Activated T-helper 1 cell treated with anti-CD3 and anti-CD28 coated beads, Interleukin-12 subunit alpha, Interleukin-12 subunit beta, Interleukin-2, Interleukin-4 antibody, amounts not matched to agents 30 ng/mL and 10 ng/mL and 1 ng/mL, durations not matched to agents 14 hours and 24 hours and 36 hours (primary cell): Measurements from ENCODE around the gene ECHS1. TPM values are rescaled to one million over a fixed set of nuclear protein-coding genes. Genes with fewer than 3 reads are reported as not detected.

Experiments used
- total RNA-seq: library from RNA; stranded (reverse); gene quantifications from 2 replicates; pipeline ENCODE4 v1.2.3, GENCODE V29; 2022

ECHS1 gene
- total RNA-seq, 1 donor from 2014 or later, result 69.6 TPM

Other genes with a start within 250 kb of the ECHS1 start
- 0.22 and 0.54 TPM in 2 replicates for gene KNDC1, start 213.1 kb downstream of the ECHS1 start, total RNA-seq
- gene UTF1, start 143.1 kb downstream of the ECHS1 start, total RNA-seq, result 0.17 TPM in 1 of 2 replicates, not detected in the other
- not detected in 2 replicates for gene VENTX, start 135.5 kb downstream of the ECHS1 start, total RNA-seq
- 133 and 138 TPM in 2 replicates for gene ADAM8, start 96.5 kb downstream of the ECHS1 start, total RNA-seq
- 57.6 and 65.0 TPM in 2 replicates for gene TUBGCP2, start 64.5 kb downstream of the ECHS1 start, total RNA-seq
- 69.6 and 76.3 TPM in 2 replicates for gene ZNF511, start 64.4 kb downstream of the ECHS1 start, total RNA-seq
- not detected in 2 replicates for gene CALY, start 36.5 kb downstream of the ECHS1 start, total RNA-seq
- not detected in 2 replicates for gene PRAP1, start 26.0 kb downstream of the ECHS1 start, total RNA-seq
- 45.4 and 51.8 TPM in 2 replicates for gene FUOM, start 15.3 kb downstream of the ECHS1 start, total RNA-seq
- gene PAOX, start 5.9 kb upstream of the ECHS1 start, total RNA-seq, result 6.6 and 7.5 TPM in 2 replicates
- 64.9 and 67.9 TPM in 2 replicates for gene MTG1, start 20.8 kb upstream of the ECHS1 start, total RNA-seq
- not detected in 2 replicates for gene SPRN, start 51.3 kb upstream of the ECHS1 start, total RNA-seq
- 1.2 and 1.5 TPM in 2 replicates for gene SCART1, start 80.6 kb upstream of the ECHS1 start, total RNA-seq
- gene CYP2E1, start 154.0 kb upstream of the ECHS1 start, total RNA-seq, result 0.52 TPM in 1 of 2 replicates, not detected in the other
- gene SYCE1, start 192.2 kb upstream of the ECHS1 start, total RNA-seq, result 0.24 and 0.34 TPM in 2 replicates